CD4-positive, alpha-beta T cell treated with Interferon alpha-2 for 1 hour (primary cell): ENCODE results near the gene KCNJ6.
"Not testable (repeated sequence)": the region's sequence is repeated elsewhere in the genome, so short reads cannot be mapped to it uniquely, and the experiment has no call there.

Experiments used
- DNase-seq, 2 donors: peaks; one replicate each; pipeline ENCODE4 v3.0.0-alpha.2; 2020 to 2022

The KCNJ6 gene

DNA sequence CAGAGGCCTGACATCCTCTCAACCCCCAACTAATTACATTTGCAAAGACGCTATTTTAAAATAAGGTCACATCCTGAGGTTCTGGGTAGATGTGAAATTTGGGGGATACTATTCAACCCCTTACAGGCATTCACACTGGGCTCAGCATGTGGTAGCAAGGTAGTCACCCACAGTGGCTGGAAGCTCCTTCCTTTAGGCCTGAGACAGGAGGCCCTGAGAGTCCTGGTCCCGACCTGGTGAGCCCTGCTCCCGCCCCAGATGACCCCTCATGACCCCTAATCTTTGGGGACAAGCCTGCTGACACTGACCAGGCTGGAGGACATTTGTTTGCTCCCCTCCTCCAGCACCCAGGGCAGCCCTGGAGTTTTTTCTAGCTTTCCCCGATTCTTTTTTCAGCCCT, 323.8 kb downstream of the KCNJ6 start:
- DNase-seq = no peak

DNA sequence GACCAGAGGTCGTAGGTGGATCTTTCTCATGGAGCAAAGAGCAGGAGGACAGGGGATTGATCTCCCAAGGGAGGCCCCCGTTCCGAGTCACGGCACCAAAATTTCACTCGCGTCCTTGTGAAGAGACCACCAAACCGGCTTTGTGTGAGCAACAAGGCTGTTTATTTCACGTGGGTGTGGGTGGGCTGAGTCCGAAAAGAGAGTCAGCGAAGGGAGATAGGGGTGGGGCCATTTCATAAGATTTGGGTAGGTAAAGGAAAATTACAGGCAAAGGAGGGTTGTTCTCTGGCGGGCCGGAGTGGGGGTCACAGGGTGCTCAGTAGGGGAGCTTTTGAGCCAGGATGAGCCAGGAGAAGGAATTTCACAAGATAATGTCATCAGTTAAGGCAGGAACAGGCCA, 324.3 kb downstream of the KCNJ6 start:
- DNase-seq = not testable (repeated sequence)

DNA sequence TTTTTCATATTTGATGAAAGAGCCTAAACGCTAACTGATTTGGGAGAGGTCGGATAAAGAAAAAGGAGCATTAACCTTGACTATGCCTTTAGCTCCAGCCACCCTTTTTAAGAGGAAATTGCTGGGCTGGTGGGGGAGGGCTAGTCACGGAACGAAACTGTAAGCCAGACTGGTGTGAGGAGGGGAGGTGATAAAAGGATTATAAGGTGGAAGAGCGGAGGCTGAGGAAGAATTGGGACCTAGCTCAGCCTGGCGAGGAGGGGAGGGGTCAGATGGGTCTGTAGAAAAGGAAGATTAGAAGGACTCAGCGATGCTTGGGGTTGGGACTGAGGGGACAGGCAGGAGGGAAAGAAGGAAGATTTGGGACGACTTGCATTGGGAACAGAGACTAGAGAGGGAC, 325.4 kb downstream of the KCNJ6 start:
- DNase-seq = not testable (repeated sequence)

DNA sequence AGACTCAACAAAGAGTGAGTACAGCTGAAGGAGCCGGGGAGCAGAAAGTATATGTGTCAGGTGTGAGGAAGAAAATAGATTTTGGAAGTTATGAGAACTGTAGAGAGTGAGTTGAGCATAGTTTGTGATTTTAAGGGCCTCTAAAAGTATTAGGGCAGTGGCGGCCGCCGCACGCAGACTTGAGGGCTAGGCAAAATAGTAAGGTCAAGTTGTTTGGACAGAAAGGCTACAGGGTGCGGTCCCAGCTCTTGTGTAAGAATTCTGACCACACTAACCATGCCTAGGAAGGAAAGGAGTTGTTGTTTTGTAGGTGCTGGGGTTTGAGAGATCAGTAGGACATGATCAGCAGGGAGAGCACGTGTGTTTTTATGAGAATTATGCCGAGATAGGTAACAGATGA, 327.6 kb downstream of the KCNJ6 start:
- DNase-seq = not testable (repeated sequence)

DNA sequence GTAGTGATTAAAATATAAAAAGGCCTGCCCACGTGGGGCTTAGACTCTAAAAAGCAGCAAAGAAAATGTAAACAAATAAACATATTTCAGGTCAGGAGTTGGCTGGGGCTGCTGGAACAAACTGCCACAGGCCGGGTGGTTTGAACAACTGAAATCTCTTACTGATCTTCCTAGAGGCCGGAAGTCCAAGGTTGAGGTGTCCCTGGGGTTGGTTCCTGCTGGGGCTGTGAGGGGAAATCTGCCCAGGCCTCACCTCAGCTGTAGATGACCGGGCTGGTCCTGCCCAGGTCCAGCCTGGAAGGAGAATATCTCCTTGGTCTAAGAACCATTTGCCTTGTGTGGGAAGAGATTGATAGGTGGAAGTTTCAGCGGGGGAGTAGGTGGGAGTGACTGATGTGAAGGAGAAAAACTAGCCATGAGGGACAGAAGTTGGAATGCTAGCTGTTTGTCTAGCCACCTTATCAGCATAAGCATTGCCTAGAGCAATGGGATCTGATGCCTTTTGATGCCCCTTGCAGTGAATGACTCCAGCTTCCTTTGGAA, 328.6 kb downstream of the KCNJ6 start:
- DNase-seq = no peak

DNA sequence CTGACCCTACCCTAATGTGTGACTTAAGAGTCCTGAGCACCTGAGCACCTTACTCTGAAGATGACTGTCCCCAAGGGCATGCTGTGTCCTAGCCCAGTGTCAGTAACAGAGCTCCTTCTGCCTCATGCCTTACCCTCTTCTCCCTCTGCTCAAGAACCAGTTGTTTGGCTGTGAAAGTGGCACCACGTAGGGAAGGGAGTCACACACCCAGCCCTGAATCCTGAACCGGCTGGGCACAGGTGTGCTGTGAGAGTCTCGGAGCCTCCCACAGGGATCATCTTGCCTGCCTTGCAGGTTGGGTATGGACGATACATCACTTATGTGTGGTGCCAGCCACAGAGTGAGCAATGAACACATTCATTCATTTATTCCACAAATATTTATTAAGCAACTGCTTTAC, 329.1 kb downstream of the KCNJ6 start:
- DNase-seq = no peak

DNA sequence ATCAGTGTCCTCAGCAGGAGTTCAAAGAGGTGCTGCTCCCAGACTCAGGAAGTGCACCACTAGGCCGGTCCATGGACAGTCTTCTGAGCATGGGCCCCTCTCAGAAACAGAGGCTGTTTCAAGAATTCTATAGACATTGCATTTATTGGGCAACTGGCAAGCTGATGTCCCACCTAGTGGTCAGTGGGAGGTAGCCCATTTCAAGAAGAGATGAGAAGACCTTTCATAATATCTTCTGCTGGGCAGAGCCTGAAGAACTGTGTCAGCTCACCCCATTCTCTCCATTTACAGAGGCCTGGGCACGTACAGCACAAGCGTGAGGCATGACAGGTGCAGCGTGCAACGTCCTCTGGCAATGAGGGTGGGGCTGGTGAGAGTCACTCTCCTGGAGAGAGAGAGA, 333.7 kb downstream of the KCNJ6 start:
- peak in 1 of 2 donors; percentile 19 for DNase-seq

DNA sequence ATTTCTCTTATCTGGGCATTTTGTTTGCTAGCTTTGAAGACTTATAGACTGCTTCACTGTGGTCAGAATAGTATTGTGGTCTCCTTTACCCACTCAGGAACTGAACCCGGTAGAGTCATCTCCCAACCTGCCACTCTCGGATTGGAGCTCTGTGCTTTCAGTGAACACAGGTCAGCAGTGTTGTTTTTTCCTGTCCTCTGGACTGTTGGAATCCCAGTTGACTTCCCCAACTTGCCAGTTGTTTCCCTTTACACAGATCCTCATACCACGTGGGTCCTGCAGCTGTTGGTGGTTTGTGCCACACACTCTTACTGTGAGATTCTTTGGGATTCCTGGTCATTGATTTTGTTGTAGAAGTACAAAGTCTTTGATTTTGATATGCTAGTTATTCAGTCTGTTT, 335.6 kb downstream of the KCNJ6 start:
- DNase-seq = no peak

DNA sequence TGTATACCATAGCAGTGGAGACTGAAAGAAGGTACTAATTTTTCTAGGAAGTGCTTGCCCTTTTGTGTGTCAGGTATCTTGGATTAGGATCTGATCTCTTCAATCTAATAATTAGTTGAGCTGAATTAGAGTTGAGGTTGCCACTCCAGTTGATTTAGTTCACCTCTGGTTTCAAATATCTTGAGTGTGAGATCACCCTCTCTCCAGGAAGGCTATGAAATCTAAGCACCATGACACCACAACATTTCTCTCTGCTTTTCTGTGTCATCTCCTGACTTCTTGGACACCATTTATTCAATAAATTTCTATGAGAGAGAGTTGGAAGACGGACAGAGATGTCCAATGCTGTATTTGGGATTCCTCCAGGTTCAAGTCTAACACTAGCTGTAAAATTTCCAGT, 336.9 kb downstream of the KCNJ6 start:
- no peak for DNase-seq

DNA sequence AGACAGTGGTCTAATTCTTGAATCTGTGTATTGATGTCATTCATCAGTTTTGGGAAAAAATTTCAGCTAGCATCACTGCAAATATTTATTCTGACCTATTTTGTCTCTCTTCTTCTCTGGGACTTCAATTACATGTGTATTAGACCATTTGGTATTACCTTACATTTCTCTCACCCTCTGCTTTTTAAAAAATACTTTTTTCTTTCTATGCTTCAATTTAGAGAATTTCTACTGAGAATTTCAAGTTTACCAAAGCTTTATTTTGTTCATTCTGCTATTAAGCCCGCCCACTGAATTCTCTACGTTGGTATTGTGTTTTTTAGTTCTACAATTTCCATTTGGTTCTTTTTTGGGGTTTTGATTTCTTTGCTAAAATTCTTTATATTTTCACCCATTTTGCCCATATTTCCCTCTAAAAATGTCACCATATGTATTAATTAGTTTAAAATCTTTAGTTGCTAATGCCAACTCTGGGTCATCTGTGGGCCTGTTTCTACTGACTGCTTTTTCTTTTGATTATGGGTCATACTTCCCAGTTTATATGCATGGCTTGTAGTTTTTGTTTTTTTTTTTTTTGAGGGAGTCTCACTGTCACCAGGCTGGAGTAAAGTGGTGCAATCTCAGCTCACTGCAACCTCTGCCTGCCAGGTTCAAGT, 337.7 kb downstream of the KCNJ6 start:
- DNase-seq = no peak

DNA sequence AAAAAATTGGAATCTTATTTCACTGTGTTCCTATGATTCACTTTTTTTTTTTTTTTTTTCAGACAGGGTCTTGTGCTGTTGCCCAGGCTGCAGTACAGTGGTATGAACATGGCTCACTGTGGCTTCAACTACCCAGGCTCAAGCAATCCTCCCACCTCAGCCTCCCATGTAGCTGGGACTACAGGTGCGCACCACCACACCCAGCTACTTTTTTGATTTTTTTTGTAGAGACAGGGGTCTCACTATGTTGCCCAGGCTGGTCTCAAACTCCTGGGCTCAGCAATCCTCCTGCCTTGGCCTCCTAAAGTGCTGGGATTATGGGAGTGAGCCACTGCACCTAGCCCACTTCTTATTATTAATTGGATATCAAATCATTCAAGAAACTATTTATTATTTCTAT, 339.3 kb downstream of the KCNJ6 start:
- DNase-seq = not testable (repeated sequence)

DNA sequence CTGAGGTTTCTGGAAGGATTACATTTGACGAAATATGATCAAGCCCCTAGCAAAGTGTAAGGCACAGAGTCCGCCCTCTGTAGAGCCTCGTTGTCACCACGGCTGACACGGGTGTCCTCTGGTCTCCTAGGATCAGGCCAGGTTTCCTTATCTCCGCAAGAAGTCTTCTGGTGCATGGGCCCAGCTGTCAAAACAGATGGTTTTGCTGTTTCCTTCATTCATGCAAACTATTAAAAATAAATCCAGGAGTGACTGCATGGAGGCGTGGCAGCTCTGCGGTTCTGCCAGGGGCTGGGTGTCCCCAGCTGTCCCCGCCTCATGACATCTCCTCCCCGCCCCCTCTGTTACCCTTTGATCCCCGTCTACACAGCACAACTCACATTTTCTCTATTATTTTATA, 340.7 kb downstream of the KCNJ6 start:
- DNase-seq = no peak

DNA sequence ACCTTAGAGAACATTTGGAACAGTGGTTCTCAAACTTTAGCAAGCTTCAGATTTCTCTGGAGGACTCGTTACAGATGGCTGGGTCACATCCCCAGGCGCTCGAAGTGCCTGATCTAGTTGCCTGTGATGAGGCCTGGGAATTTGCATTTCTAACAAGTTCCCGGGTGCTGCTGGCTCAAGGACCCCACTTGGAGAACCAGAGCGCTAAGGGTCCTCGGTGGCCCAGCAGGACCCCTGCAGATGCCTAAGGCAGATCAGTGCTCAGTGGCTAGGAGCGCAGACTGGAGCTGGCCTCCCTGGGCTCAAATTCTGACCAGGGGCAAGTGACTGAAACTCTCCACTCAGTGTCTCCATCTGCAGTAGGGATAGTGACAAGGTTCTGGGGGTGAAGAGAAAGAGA, 341.5 kb downstream of the KCNJ6 start:
- no peak for DNase-seq

DNA sequence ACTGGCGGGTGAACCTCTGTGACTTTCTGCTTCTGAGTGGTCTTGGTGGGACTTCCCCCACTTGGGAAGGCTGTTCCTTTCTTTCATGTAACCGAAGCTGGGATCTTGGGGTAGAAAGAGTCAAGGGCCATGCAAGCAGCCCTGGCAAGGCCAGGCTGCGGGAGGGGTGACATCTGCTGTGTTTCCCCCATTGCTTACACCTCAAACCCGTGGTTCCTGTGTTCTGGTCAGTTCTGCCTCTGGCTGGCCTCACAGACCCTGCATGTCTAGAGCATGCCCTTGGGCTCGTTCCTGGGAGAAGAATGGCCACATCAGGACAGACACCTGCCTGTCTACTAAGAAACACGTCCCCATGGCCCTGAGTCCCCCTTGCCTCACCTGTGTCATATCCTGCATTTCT, 341.9 kb downstream of the KCNJ6 start:
- DNase-seq = no peak

DNA sequence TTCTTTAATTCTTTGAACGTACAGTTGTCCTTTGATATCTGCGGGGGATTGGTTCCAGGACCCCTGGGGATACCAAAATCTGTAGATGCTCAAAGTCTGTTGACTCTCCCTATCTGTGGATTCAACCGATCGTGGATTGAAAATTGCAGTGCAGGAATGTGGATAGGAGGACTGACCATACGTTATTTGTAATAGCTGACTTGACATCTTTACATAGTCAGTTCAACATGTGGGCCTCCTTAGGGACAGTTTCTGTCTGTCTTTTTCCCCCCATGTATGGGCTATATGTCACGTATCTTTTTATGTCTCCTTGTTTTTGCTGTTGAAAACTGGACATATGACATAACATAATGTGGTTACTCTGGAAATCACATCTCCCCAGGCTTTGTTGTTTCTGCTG, 344.8 kb downstream of the KCNJ6 start:
- DNase-seq = no peak

DNA sequence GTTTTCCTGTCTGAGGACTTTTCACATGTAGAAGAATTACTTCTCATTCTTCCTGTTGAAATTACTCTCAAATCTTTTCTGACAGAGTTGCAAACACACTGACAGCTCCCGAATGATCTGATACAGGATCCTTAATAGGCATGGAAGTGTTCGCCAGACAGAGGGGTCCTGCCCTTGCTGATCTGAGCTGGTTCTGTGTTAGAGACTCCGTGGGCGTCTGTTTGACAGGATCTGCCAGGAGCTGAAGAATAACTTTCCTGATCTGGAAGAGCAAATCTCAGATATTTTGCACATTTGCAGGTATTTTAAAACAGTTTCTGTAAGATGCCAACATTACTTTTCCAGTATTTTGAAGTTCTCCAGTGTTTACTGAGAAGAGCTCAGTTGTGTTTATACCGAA, 347.3 kb downstream of the KCNJ6 start:
- no peak for DNase-seq

DNA sequence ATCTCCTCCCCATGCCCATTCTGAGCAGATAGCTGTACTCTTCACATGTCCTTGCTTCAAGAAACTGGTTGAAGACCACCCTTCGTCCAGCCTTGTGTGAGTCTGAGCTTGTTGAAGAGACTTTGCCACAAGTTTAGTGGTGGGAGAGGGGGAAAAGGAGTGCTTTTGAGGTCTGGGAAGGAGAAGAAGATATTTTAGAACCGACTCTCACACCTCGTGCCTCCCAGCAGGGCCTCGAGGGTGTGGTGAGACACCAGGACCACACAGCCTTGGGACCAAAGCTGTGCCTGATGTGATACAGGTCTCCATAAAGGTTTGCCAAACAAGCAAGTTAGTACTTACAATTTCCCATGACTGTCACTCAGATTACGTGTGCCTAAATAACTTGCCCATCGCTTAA, 347.8 kb downstream of the KCNJ6 start:
- DNase-seq = no peak

DNA sequence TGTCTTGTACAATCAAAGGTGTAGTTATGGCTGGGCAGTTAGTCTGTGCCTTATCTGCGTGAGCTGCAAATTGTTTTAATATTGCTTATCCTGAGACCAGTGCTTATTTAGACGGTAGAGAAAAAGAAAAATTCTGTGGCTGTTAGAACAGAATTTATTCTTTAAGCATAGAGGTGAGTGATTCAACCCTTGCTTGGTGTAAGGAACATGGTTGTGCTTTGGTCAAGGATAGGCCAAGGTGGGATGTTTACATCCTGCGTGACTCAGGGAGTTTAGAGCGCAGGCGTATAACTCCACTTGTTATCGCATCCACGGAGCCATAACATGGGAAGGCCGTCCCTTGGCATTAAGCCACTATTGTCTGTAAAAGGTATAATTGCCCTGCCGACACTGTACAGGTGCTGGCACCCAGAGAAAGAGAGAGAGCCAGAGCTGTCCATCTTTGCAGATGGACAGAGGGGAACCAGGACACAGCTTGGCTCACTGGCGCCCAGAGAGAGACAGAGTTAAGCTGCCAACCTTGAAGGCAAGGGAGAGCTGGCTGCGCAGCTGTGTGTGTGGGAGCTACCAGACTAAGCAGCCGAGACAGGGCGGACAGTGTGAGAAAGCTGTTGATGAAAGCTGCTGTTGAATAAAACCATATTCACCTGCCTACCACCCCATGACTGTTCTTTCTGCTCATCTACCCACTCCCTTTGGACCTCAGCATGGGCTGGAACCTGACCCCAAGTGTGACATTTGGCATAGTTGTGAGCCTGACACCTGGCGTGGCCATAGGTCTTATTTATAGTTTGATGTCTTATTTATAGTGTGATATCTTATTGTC, 349.3 kb downstream of the KCNJ6 start:
- no peak for DNase-seq

DNA sequence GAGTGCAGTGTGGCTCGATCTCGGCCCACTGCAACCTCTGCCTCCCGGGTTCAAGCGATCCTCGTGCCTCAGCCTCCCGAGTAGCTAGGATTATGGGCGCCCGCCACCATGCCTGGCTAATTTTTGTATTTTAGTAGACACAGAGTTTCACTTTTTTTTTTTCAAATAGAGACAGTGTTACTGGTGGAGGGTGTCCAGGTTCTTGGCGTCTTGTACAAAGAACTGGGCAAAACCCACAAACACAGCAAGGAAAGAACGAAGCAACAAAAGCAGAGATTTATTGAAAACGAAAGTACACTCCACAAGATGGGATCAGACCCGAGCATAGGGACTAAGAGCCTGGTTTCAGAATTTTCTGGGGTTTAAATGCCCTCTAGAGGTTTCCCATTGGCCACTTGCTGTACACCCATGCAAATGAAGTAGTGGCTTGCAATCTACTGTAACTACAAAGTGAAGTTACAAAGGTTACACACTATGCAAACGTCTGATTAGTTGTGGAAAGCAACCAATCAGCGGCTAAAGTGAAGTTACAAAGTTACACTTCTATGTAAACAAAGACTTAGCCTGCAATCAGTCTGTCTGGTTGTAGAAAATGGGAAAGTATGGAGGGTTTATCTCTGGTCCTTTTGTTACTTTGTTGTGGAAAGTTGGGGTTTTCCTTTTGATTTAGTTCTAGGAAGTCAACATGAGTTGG, 350.6 kb downstream of the KCNJ6 start:
- no peak for DNase-seq

DNA sequence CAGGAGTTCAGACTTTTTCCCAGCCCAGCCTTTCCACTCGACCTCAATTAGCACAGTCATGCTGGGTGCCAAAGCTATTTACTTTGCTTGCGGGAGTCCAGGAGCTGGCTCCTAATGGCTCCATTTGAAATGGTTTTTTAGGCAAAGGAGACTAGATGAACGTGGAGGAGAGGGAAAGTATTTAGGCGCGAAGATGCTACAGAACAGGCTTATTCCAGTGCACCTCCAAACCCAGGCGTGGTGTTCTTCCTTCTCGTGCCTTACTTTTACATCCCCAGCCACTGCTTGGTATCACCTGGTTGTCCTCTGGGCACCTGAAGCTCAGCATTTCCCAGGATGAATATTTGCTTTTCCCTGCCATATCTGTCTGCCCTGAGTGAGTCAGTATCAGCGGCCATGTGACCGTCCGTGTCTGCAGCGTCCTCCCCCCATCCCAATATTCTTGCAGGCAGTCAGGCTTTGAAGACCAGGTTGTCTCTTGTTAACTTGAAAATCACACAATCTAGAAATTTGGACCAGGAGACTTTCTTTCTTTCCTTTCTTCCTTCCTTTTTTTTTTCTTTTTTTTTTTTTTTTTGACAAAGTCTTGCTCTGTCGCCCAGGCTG, 351.2 kb downstream of the KCNJ6 start:
- DNase-seq = no peak

DNA sequence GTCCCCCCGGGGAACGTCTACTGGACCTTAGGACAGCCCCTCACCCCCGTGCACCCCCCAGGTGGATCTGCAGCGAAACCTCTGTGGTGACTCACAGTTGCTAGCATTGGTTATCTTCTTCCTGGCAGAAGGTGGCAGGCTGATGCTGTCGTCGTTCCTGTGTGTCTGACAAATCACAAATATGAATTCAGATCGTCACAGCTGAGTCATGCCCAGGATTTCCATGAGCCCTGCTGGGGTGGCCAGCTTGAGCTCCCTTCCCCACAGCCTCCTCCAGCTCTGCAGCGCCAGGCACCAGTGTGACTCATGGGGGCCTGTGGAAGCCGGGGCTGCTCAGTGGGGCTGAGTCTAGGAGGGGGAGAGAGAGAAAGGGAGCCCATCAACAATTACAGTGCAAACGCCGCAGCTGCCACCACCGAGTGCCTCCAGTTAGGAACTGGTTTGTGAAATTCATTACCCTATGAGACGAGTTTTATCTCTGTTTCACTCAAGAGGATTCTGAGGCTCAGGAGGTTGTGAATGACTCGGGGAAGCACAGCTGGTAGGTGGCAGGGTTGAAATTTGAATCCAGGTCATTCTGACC, 351.8 kb downstream of the KCNJ6 start:
- peak; percentile 89 for DNase-seq

DNA sequence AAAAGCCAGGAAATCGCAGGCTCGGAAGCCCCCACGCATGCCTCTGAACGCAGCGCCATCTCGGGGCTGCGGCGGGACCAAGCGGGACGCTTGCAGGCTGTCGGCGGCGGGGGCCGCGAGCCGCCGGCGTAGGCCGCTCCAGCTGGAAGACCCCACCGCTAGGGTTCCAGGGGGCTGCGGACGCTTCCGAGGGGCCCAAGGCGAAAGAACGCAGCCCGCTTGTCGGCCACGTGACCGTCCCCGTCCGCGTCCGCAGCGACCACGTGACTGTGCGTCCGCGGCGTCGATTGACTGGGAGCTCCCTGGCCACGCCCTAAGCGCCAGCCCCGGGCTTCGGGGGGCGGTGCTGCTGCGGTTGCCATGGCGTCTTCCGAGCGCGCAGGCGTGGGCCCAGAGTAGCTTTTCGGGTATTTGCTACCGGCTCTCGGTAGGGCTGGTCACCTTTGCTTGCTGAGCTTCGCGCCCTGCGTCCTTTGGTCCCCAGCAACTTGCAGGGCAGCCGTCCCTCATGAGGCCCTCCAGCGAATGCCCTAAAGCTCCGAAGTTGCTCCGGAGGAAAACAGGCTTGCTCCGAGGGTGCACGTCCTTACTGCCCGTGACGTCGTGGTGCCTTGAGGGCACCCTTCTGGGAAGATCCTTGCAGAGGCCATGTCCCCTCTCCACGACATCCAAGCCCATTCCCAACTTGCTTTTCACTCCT, 352.5 kb downstream of the KCNJ6 start:
- DNase-seq = peak; percentile 91 to 92
